Vagina (tissue), 2 donors: Measurements from ENCODE around the gene HORMAD2.

Experiments used
- POLR2A ChIP-seq, 2 donors: fragments of 450-650 bp; IDR thresholded peaks; one replicate each; pipeline ENCODE4 v1.6.1; 2017; ENCODE audit warnings: antibody characterized with exemption in 2 of 2, mild to moderate bottlenecking in 2 of 2, moderate library complexity in 2 of 2
- POLR2AphosphoS5 ChIP-seq, 2 donors: sonication (generic); formaldehyde crosslinking; IDR thresholded peaks; one replicate each; pipeline ENCODE4 v1.9.0; 2017; ENCODE audit warnings: antibody characterized with exemption in 2 of 2, mild to moderate bottlenecking in 2 of 2, low read depth in 1 of 2; ENCODE audit not compliant: insufficient read depth in 1 of 2
- TF ChIP-seq, protein P1 (sequence below), 3 experiments: fragments of 450-650 bp in 2 of 3; fragments of 200-600 bp in 1 of 3; sonication (generic) in 1 of 3; IDR thresholded peaks; one replicate each; pipeline ENCODE4 v1.5.1; 2017 to 2019; ENCODE audit warnings: antibody characterized with exemption in 3 of 3, mild to moderate bottlenecking in 2 of 3, moderate library complexity in 2 of 3

DNA sequence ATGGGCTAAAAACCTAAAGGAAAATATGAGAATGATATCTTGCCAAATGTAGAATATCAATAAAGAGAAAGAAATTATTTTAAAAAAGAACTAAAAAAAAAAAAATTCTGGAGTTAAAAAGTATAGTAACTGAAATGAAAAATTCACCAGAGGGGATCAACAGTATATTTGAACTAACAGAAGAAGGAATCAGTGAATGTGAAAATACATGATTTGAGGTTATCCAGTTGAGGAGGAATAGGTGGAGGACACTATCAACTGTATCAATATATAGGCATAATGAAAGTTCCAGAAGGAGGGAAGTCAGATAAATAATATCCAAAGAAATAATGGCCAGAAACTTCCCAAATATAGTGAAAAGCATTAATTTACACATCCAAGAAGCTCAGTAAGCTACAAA lies 16.1 kb upstream of the HORMAD2 start:
- TF ChIP-seq, protein P1, sequence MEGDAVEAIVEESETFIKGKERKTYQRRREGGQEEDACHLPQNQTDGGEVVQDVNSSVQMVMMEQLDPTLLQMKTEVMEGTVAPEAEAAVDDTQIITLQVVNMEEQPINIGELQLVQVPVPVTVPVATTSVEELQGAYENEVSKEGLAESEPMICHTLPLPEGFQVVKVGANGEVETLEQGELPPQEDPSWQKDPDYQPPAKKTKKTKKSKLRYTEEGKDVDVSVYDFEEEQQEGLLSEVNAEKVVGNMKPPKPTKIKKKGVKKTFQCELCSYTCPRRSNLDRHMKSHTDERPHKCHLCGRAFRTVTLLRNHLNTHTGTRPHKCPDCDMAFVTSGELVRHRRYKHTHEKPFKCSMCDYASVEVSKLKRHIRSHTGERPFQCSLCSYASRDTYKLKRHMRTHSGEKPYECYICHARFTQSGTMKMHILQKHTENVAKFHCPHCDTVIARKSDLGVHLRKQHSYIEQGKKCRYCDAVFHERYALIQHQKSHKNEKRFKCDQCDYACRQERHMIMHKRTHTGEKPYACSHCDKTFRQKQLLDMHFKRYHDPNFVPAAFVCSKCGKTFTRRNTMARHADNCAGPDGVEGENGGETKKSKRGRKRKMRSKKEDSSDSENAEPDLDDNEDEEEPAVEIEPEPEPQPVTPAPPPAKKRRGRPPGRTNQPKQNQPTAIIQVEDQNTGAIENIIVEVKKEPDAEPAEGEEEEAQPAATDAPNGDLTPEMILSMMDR (IDR thresholded peaks at IDR 0.05) = no peak
- no peak for TF ChIP-seq POLR2A (IDR thresholded peaks at IDR 0.05)
- no peak for TF ChIP-seq POLR2AphosphoS5 (IDR thresholded peaks at IDR 0.05; ENCODE audit: insufficient read depth in 1 of 2, low read depth in 1 of 2)
